Panc1 (cell line): ENCODE results near the gene KRT13. TPM values are rescaled to one million over a fixed set of nuclear protein-coding genes. Genes with fewer than 3 reads are reported as not detected.

Source experiments
- ATAC-seq: fragments of 200-7000 bp; cut with Tn5 transposase; 2 replicates; pipeline ENCODE4 v1.9.1; 2020; ENCODE audit warnings: mild to moderate bottlenecking, moderate library complexity
- BruUV-seq: library from RNA; stranded (reverse); fragments of 400-500 nt; replicated peaks from 2 replicates; lab custom pipeline; 2021; lab: Mats Ljungman, UMichigan
- CTCF ChIA-PET: fragments of 300-600 bp; sonication (Branson Sonifier 250); formaldehyde crosslinking; loops from one replicate; lab custom pipeline; 2022; ENCODE audit warnings: antibody characterized with exemption; lab: Charles Lee
- POLR2A ChIA-PET: fragments of 300-600 bp; sonication (Branson Sonifier 250); formaldehyde crosslinking; loops from one replicate; lab custom pipeline; 2022; ENCODE audit warnings: antibody characterized with exemption; lab: Charles Lee
- DNase-seq: peaks from one replicate; pipeline ENCODE4 v3.0.0-alpha.2; 2010; ENCODE audit warnings: low read depth, low spot score
- H3K27ac ChIP-seq: 2 replicates; pipeline ENCODE4 v1.5.1; 2011; ENCODE audit warnings: mild to moderate bottlenecking, low read length, inconsistent platforms
- H3K27me3 ChIP-seq: fragments of 200-500 bp; sonication (Bioruptor generic); 2 replicates; pipeline ENCODE4 v1.6.0; 2014; ENCODE audit warnings: low read length, inconsistent platforms; ENCODE audit not compliant: control insufficient read depth, insufficient read depth
- H3K36me3 ChIP-seq: fragments of 200-500 bp; sonication (Bioruptor generic); 2 replicates; pipeline ENCODE4 v1.5.1; 2014; ENCODE audit warnings: inconsistent platforms, mild to moderate bottlenecking, low read length, moderate library complexity; ENCODE audit not compliant: control insufficient read depth, insufficient read depth
- H3K4me1 ChIP-seq: 2 replicates; pipeline ENCODE4 v1.5.1; 2011; ENCODE audit warnings: inconsistent platforms, mild to moderate bottlenecking, low read length, moderate library complexity; ENCODE audit not compliant: control insufficient read depth, insufficient read depth
- H3K4me3 ChIP-seq, 2 experiments: 2 replicates each; pipeline ENCODE4 v1.5.1; 2011 to 2012; ENCODE audit warnings: low read depth in 2 of 2, low read length in 2 of 2, mild to moderate bottlenecking in 2 of 2, inconsistent platforms in 1 of 2, moderate library complexity in 1 of 2
- H3K9me3 ChIP-seq: fragments of 200-500 bp; sonication (Bioruptor generic); 2 replicates; pipeline ENCODE4 v1.5.1; 2014; ENCODE audit warnings: low read depth, mild to moderate bottlenecking, inconsistent platforms, low read length, moderate library complexity; ENCODE audit not compliant: control insufficient read depth, insufficient read depth
- CTCF ChIP-seq: fragments of 450-650 bp; IDR thresholded peaks from 2 replicates; pipeline ENCODE4 v1.5.1; 2017; ENCODE audit warnings: mild to moderate bottlenecking
- POLR2AphosphoS5 ChIP-seq: IDR thresholded peaks from 2 replicates; pipeline ENCODE4 v1.6.1; 2012; ENCODE audit warnings: mild to moderate bottlenecking, low read depth, low read length, moderate library complexity
- SIN3A ChIP-seq: IDR thresholded peaks from 2 replicates; pipeline ENCODE4 v1.6.1; 2012; ENCODE audit warnings: low read depth, mild to moderate bottlenecking, low read length, moderate library complexity, borderline replicate concordance; ENCODE audit not compliant: insufficient read depth
- TCF7L2 ChIP-seq: IDR thresholded peaks from 2 replicates; pipeline ENCODE4 v1.6.1; 2011; ENCODE audit warnings: mild to moderate bottlenecking, low read depth, low read length, inconsistent platforms
- in situ Hi-C: cut with HindIII; loops from 2 replicates; pipeline ENCODE4 v1.10.0; 2016; ENCODE audit warnings: low sequenced_read_pairs, low pct_unique_long_range_greater_than_20kb
- intact Hi-C: fragments of 100-400 bp; cut with micrococcal nuclease; formaldehyde crosslinking; loops from one replicate; pipeline ENCODE4 v1.10.0; 2022; ENCODE audit not compliant: unreplicated experiment
- total RNA-seq: library from RNA; stranded (reverse); gene quantifications from one replicate; pipeline ENCODE4 v1.2.1, GENCODE V29; 2021; ENCODE audit not compliant: unreplicated experiment
- TF ChIP-seq, protein P1 (sequence below), 2 experiments: IDR thresholded peaks; 2 replicates each; pipeline ENCODE4 v1.6.1; 2011 to 2012; ENCODE audit warnings: low read depth in 2 of 2, control low read depth in 1 of 2, low read length in 1 of 2, mild to moderate bottlenecking in 1 of 2, moderate library complexity in 1 of 2; ENCODE audit not compliant: insufficient read depth in 1 of 2

The KRT13 gene
- total RNA-seq, 1 experiment from 2014 or later = 0.36 TPM

DNA sequence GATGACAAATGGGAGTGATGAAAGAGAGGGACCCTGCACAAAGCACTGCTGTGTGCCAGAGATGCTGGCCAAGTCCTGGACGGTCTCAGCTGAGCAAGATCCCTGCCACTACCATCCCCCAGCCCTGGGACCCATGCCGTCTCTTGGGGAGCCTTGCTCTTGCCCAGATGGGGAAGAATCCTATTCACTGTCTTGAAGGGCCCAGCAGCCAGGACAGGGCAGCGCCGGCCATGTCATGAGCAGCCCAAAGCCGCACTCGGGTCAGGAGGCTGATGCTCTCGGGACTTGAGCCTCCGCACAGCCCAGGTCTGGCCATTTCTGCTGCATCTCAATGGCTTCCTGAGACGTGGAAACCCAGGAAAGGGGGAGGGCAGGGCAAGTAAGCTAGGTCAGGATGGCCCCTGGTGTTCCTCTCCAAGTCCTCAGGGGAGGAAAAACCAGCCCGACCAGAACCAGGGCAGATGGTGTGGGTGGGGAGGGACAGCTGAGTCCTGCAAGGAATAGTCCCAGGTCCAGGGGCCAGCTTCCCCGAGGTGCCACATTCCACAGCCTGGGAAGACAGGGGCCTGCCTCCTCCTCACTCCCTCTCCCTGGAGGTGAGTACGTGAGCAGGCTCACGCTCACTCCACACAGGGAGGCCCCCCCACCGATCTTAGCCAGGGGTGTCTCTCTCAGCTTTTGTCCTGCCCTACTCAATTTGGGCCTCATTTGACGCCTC lies 30.5 kb upstream of the KRT13 start:
- Histone ChIP-seq H3K27me3 (no peaks in the 10 kb centered on the region), H3K36me3 (no peaks in the 10 kb centered on the region), H3K4me3 (no peak overlapping the region), H3K4me1 (peaks cover 68% of the 10 kb centered on the region), H3K9me3 (no peaks in the 10 kb centered on the region), H3K27ac (peak overlapping the region; percentile 70)
- intact Hi-C loops (no loop called here), in situ Hi-C loops (loop anchor here (25.0 kb wide), 1 partner anchor 101 kb away; no protein-coding TSS in a partner anchor)
- ChIA-PET CTCF (interaction anchor here (0.8 to 1.6 kb wide), 2 partner anchors 13 to 113 kb away, joined by 5 to 12 read pairs; no protein-coding TSS in a partner anchor), POLR2A (no interaction called here)
- no peak for DNase-seq
- TF ChIP-seq CTCF (no peak), POLR2AphosphoS5 (no peak), SIN3A (no peak), TCF7L2 (no peak)
- TF ChIP-seq, protein P1, sequence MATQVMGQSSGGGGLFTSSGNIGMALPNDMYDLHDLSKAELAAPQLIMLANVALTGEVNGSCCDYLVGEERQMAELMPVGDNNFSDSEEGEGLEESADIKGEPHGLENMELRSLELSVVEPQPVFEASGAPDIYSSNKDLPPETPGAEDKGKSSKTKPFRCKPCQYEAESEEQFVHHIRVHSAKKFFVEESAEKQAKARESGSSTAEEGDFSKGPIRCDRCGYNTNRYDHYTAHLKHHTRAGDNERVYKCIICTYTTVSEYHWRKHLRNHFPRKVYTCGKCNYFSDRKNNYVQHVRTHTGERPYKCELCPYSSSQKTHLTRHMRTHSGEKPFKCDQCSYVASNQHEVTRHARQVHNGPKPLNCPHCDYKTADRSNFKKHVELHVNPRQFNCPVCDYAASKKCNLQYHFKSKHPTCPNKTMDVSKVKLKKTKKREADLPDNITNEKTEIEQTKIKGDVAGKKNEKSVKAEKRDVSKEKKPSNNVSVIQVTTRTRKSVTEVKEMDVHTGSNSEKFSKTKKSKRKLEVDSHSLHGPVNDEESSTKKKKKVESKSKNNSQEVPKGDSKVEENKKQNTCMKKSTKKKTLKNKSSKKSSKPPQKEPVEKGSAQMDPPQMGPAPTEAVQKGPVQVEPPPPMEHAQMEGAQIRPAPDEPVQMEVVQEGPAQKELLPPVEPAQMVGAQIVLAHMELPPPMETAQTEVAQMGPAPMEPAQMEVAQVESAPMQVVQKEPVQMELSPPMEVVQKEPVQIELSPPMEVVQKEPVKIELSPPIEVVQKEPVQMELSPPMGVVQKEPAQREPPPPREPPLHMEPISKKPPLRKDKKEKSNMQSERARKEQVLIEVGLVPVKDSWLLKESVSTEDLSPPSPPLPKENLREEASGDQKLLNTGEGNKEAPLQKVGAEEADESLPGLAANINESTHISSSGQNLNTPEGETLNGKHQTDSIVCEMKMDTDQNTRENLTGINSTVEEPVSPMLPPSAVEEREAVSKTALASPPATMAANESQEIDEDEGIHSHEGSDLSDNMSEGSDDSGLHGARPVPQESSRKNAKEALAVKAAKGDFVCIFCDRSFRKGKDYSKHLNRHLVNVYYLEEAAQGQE (IDR thresholded peaks at IDR 0.05; ENCODE audit: insufficient read depth in 1 of 2, low read depth in 2 of 2, low read length in 1 of 2) = no peak
- no peak for ATAC-seq
- no TSS peak for BruUV-seq

DNA sequence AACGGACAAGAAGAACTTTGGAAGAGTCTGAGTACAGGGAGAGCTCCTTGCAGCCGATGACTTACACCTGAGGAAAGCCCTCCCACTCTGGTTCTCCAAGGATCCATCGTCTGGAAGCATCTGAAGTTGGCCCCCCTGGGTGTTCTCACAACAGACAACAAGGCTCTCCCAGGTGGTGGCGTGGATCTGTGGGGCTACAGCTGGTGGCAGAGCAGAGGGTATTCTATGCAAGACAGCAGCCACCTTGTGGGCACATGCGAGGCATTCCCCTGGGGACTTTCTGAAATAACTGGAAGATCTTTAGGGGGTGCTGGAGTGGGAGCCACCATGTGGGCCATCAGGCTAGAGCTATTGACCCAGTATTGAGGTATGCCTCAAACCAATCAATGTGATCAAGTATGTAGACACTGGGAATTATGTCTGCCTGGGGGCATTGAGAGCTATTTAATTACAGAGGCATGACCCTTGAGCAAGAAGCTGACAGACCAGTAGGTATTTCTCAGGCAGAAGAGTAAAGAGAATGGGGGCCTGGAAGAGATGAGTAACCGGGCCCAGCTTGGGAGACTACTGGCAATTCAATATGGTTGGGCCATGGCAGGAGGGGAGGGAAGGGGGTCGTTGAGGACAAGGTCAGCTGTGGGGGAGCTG lies 29.6 kb upstream of the KRT13 start:
- POLR2A ChIA-PET = interaction anchor here (0.7 kb wide), 2 partner anchors 62 to 372 kb away, joined by 3 to 5 read pairs; no protein-coding TSS in a partner anchor
- CTCF ChIA-PET = interaction anchor here (1.1 kb wide), 1 partner anchor 8 kb away, joined by 6 read pairs; no protein-coding TSS in a partner anchor
- H3K4me3 ChIP-seq = no peak overlapping the region
- no peaks in the 10 kb centered on the region for H3K36me3 ChIP-seq
- in situ Hi-C loops = loop anchor here (25.0 kb wide), 1 partner anchor 102 kb away; no protein-coding TSS in a partner anchor
- peak overlapping the region; percentile 70; the same call in 1 of the 2 replicates for H3K27ac ChIP-seq
- intact Hi-C loops = no loop called here
- H3K9me3 ChIP-seq = no peaks in the 10 kb centered on the region
- H3K27me3 ChIP-seq = no peaks in the 10 kb centered on the region
- BruUV-seq = no TSS peak
- H3K4me1 ChIP-seq = peaks cover 68% of the 10 kb centered on the region
- ATAC-seq (no peak), DNase-seq (no peak)
- TF ChIP-seq POLR2AphosphoS5 (no peak), TCF7L2 (no peak), SIN3A (no peak), CTCF (no peak)
- TF ChIP-seq, protein P1 (IDR thresholded peaks at IDR 0.05; ENCODE audit: insufficient read depth in 1 of 2, low read depth in 2 of 2, low read length in 1 of 2) = no peak
